ENCODE measurements around the gene FOXC2. TPM values are rescaled to one million over a fixed set of nuclear protein-coding genes. Genes with fewer than 3 reads are reported as not detected.

Gene FOXC2
- polyA plus RNA-seq, 3 donors, result not detected

- Histone ChIP-seq H3K4me2 (replicated peaks; ENCODE audit: extremely low read depth, low read length, poor library complexity, severe bottlenecking) (no peak overlapping the region), H2AFZ (ENCODE audit: insufficient read depth, low read depth, low read length, poor library complexity, severe bottlenecking) (no peak overlapping the region), H3K27me3 (ENCODE audit: control insufficient read depth in 2 of 2, insufficient read depth in 2 of 2, low read length in 2 of 2) (peaks cover 44 to 74% of the 10 kb centered on the region in 2 donors), H4K20me1 (ENCODE audit: insufficient read depth, low read length) (no peaks in the 10 kb centered on the region), H3K4me3 (replicated peaks in 1 of 3; ENCODE audit: low read depth in 2 of 3, low read length in 3 of 3) (no peak overlapping the region), H3K27ac (ENCODE audit: low read depth in 1 of 2, low read length in 2 of 2) (no peak overlapping the region), H3K36me3 (replicated peaks in 1 of 2; ENCODE audit: control insufficient read depth in 1 of 2, insufficient read depth in 2 of 2, low read length in 2 of 2) (no peaks in the 10 kb centered on the region), H3K79me2 (ENCODE audit: insufficient read depth, low read length) (no peaks in the 10 kb centered on the region), H3K9me3 (replicated peaks in 1 of 2; ENCODE audit: control insufficient read depth in 1 of 2, insufficient read depth in 1 of 2, low read length in 2 of 2) (peaks cover 0 to 20% of the 10 kb centered on the region in 2 donors), H3K4me1 (ENCODE audit: control insufficient read depth in 1 of 2, insufficient read depth in 2 of 2, low read length in 2 of 2) (peaks cover 3 to 7% of the 10 kb centered on the region in 2 donors), H3K9ac (ENCODE audit: insufficient read depth, low read length, poor library complexity, severe bottlenecking) (no peak overlapping the region)
- Mint-ChIP-seq H3K27me3 (ENCODE audit: low read depth in 3 of 3) (peaks cover 64 to 89% (median 77%) of the 10 kb centered on the region in 3 donors), H3K27ac (no peak overlapping the region), H3K36me3 (peaks cover 0 to 3% of the 10 kb centered on the region in 2 donors), H3K4me3 (peak overlapping the region in 1 of 2 donors; percentile 65), H3K4me1 (peaks cover 14% of the 10 kb centered on the region), H3K9me3 (peaks cover 0 to 14% (median 0%) of the 10 kb centered on the region in 7 donors)
- TF ChIP-seq, protein P1, sequence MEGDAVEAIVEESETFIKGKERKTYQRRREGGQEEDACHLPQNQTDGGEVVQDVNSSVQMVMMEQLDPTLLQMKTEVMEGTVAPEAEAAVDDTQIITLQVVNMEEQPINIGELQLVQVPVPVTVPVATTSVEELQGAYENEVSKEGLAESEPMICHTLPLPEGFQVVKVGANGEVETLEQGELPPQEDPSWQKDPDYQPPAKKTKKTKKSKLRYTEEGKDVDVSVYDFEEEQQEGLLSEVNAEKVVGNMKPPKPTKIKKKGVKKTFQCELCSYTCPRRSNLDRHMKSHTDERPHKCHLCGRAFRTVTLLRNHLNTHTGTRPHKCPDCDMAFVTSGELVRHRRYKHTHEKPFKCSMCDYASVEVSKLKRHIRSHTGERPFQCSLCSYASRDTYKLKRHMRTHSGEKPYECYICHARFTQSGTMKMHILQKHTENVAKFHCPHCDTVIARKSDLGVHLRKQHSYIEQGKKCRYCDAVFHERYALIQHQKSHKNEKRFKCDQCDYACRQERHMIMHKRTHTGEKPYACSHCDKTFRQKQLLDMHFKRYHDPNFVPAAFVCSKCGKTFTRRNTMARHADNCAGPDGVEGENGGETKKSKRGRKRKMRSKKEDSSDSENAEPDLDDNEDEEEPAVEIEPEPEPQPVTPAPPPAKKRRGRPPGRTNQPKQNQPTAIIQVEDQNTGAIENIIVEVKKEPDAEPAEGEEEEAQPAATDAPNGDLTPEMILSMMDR (IDR thresholded peaks at IDR 0.05), result no peak
- no peak for DNase-seq
- 6% methylated on average over 18 of the region's 33 CpGs for WGBS (ENCODE audit: insufficient coverage)
- intact Hi-C loops (cut with micrococcal nuclease), result no loop called here
Measured at GRCh38 chr16:86568677-86569623, 2.3 kb downstream of the FOXC2 start.

GRCh38 chr16:86569701-86570447 lies 3.2 kb downstream of the FOXC2 start:
- H3K9ac ChIP-seq (ENCODE audit: insufficient read depth, low read length, poor library complexity, severe bottlenecking), result no peak overlapping the region
- intact Hi-C loops (cut with micrococcal nuclease), result no loop called here
- peaks cover 62 to 89% (median 76%) of the 10 kb centered on the region in 3 donors for H3K27me3 Mint-ChIP-seq (ENCODE audit: low read depth in 3 of 3)
- peaks cover 0 to 4% of the 10 kb centered on the region in 2 donors for H3K4me1 ChIP-seq (ENCODE audit: control insufficient read depth in 1 of 2, insufficient read depth in 2 of 2, low read length in 2 of 2)
- no peak overlapping the region for H3K27ac Mint-ChIP-seq
- no peak overlapping the region for H3K4me2 ChIP-seq (replicated peaks; ENCODE audit: extremely low read depth, low read length, poor library complexity, severe bottlenecking)
- H2AFZ ChIP-seq (ENCODE audit: insufficient read depth, low read depth, low read length, poor library complexity, severe bottlenecking), result no peak overlapping the region
- H4K20me1 ChIP-seq (ENCODE audit: insufficient read depth, low read length), result no peaks in the 10 kb centered on the region
- peaks cover 0 to 14% (median 3%) of the 10 kb centered on the region in 7 donors for H3K9me3 Mint-ChIP-seq
- peaks cover 9% of the 10 kb centered on the region for H3K4me1 Mint-ChIP-seq
- H3K27me3 ChIP-seq (ENCODE audit: control insufficient read depth in 2 of 2, insufficient read depth in 2 of 2, low read length in 2 of 2), result peaks cover 35 to 74% of the 10 kb centered on the region in 2 donors
- TF ChIP-seq, protein P1 (IDR thresholded peaks at IDR 0.05), result no peak
- whole genome bisulfite sequencing (ENCODE audit: insufficient coverage), result no CpG with 5 or more reads among the region's 13 CpGs
- peaks cover 0 to 13% of the 10 kb centered on the region in 2 donors for H3K9me3 ChIP-seq (replicated peaks in 1 of 2; ENCODE audit: control insufficient read depth in 1 of 2, insufficient read depth in 1 of 2, low read length in 2 of 2)
- DNase-seq, result no peak
- no peaks in the 10 kb centered on the region for H3K36me3 ChIP-seq (replicated peaks in 1 of 2; ENCODE audit: control insufficient read depth in 1 of 2, insufficient read depth in 2 of 2, low read length in 2 of 2)
- H3K4me3 ChIP-seq (replicated peaks in 1 of 3; ENCODE audit: low read depth in 2 of 3, low read length in 3 of 3), result no peak overlapping the region
- H3K79me2 ChIP-seq (ENCODE audit: insufficient read depth, low read length), result no peaks in the 10 kb centered on the region
- H3K4me3 Mint-ChIP-seq, result peak overlapping the region in 1 of 2 donors; percentile 75
- no peak overlapping the region for H3K27ac ChIP-seq (ENCODE audit: low read depth in 1 of 2, low read length in 2 of 2)
- H3K36me3 Mint-ChIP-seq, result no peaks in the 10 kb centered on the region

All from CD14-positive monocyte (primary cell).